Cerebellar cortex (tissue), 1 donor: ENCODE measurements around the gene HS3ST4.
"Not testable (repeated sequence)": the region's sequence is repeated elsewhere in the genome, so short reads cannot be mapped to it uniquely, and the experiment has no call there.

Source experiments
- DNase-seq: peaks from one replicate; pipeline ENCODE4 v3.0.0-alpha.2; 2015; ENCODE audit warnings: low spot score

The HS3ST4 gene

GRCh38 chr16:25734430-25735385 is 42.9 kb downstream of the HS3ST4 start:
- no peak for DNase-seq

GRCh38 chr16:25735645-25736044 is 43.9 kb downstream of the HS3ST4 start:
- DNase-seq: no peak

- no peak for DNase-seq
These were observed 55.5 kb downstream of the HS3ST4 start for GRCh38 chr16:25747160-25747758.

GRCh38 chr16:25748092-25748654 is 56.4 kb downstream of the HS3ST4 start:
- no peak for DNase-seq

- no peak for DNase-seq
These were observed 58.9 kb downstream of the HS3ST4 start for GRCh38 chr16:25750488-25751216.

- no peak for DNase-seq
These were observed 59.6 kb downstream of the HS3ST4 start for GRCh38 chr16:25751230-25751835.

GRCh38 chr16:25764466-25764865 is 72.7 kb downstream of the HS3ST4 start:
- no peak for DNase-seq

- no peak for DNase-seq
These were observed 79.5 kb downstream of the HS3ST4 start for GRCh38 chr16:25771216-25771615.

- no peak for DNase-seq
These were observed 80.2 kb downstream of the HS3ST4 start for GRCh38 chr16:25771812-25772568.

- DNase-seq: not testable (repeated sequence)
These were observed 84.5 kb downstream of the HS3ST4 start for GRCh38 chr16:25776214-25776613.

- DNase-seq: no peak
These were observed 91.5 kb downstream of the HS3ST4 start for GRCh38 chr16:25783226-25783625.

- no peak for DNase-seq
These were observed 93.6 kb downstream of the HS3ST4 start for GRCh38 chr16:25785361-25785760.

GRCh38 chr16:25786748-25787147 is 95.0 kb downstream of the HS3ST4 start:
- DNase-seq: no peak

GRCh38 chr16:25788637-25789036 is 96.9 kb downstream of the HS3ST4 start:
- DNase-seq: no peak

- DNase-seq: no peak
These were observed 104.5 kb downstream of the HS3ST4 start for GRCh38 chr16:25796239-25796638.

GRCh38 chr16:25798065-25798464 is 106.3 kb downstream of the HS3ST4 start:
- no peak for DNase-seq

GRCh38 chr16:25799816-25800215 is 108.1 kb downstream of the HS3ST4 start:
- DNase-seq: no peak

- DNase-seq: no peak
These were observed 120.5 kb downstream of the HS3ST4 start for GRCh38 chr16:25812215-25812614.

- no peak for DNase-seq
These were observed 125.5 kb downstream of the HS3ST4 start for GRCh38 chr16:25817295-25817694.

GRCh38 chr16:25817876-25818275 is 126.1 kb downstream of the HS3ST4 start:
- DNase-seq: no peak

GRCh38 chr16:25823891-25824290 is 132.1 kb downstream of the HS3ST4 start:
- DNase-seq: no peak
